CD4-positive, alpha-beta T cell treated with Interleukin-2 at 100 ng/mL for 4 hours (primary cell): ENCODE measurements around the gene PNRC1.
"Not testable (repeated sequence)": the region's sequence is repeated elsewhere in the genome, so short reads cannot be mapped to it uniquely, and the experiment has no call there.

Experiments
- DNase-seq: peaks from one replicate; pipeline ENCODE4 v3.0.0-alpha.2; 2020; ENCODE audit warnings: low spot score

PNRC1 gene

GRCh38 chr6:89059227-89059626, 21.3 kb upstream of the PNRC1 start:
- DNase-seq: no peak

GRCh38 chr6:89063881-89064280, 16.7 kb upstream of the PNRC1 start:
- DNase-seq: no peak

GRCh38 chr6:89064931-89065330, 15.6 kb upstream of the PNRC1 start:
- DNase-seq: not testable (repeated sequence)

GRCh38 chr6:89066121-89066520, 14.4 kb upstream of the PNRC1 start:
- DNase-seq: not testable (repeated sequence)

DNA sequence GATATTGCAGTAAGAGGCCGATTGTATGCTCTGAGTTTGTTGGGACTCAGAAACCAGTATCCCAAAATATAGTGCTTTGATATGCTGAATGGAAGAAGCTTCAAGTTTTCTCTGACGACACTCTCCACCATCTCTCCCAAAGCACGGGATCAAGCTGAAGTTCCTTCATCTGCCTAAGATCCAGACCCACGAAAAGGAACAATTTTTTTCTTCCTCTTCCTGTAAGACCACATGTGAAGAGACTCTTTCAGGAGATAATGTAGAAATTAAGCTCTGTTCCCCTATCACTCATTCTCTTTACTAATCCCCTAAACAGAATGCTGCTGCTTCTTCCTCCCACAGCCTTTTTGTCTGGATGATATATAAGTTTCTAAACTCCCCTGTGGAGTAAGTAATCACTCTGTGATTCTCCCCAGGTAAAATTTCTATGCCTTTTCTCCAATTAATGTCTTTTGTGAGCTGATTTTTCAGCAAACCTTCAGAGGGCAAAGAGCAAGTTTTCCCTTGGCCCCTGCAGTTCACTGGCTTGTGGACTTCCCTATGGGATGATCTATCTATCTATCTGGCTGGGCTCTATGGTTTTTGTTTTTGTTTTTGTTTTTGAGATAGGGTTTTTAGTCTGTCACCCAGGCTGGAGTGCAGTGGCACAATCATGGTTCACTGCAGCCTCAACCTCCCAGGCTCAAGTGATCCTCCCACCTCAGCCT, 13.5 kb upstream of the PNRC1 start:
- no peak for DNase-seq

GRCh38 chr6:89067796-89068195, 12.8 kb upstream of the PNRC1 start:
- DNase-seq: no peak

DNA sequence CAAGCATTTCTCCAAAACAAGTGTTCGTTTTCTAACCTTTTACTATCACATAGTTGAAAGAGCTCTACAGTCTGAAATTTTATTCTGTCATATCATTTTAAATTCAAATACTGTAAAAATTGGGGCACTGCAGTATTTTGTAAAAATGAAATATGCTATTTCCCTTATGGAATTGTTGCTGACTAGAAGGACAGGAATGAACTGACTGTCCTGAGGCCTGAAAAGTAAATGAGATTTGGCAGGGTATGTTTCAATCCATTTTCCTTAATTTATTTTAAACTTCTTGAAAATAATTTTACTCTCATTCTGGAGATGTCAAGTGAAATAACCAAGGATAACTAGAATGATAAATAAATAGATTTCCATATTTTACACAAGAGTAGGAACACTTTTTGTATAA, 11.9 kb upstream of the PNRC1 start:
- no peak for DNase-seq

GRCh38 chr6:89069536-89070163, 10.9 kb upstream of the PNRC1 start:
- DNase-seq: no peak

GRCh38 chr6:89071036-89071435, 9.5 kb upstream of the PNRC1 start:
- DNase-seq: no peak

GRCh38 chr6:89073014-89073620, 7.4 kb upstream of the PNRC1 start:
- DNase-seq: no peak

- DNase-seq: no peak
These were observed 6.7 kb upstream of the PNRC1 start for GRCh38 chr6:89073840-89074239.

- peak; percentile 89 for DNase-seq
These were observed 878 bp upstream of the PNRC1 start for GRCh38 chr6:89079511-89080234.

DNA sequence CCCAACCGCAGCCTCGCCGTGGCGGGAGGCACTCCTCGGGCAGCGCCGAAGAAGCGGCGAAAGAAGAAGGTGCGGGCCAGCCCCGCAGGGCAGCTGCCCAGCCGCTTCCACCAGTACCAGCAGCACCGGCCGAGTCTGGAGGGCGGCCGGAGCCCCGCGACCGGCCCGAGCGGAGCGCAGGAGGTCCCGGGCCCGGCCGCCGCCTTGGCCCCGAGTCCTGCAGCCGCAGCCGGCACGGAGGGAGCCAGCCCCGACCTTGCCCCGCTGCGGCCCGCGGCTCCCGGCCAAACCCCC, 525 bp downstream of the PNRC1 start:
- DNase-seq: no peak

DNA sequence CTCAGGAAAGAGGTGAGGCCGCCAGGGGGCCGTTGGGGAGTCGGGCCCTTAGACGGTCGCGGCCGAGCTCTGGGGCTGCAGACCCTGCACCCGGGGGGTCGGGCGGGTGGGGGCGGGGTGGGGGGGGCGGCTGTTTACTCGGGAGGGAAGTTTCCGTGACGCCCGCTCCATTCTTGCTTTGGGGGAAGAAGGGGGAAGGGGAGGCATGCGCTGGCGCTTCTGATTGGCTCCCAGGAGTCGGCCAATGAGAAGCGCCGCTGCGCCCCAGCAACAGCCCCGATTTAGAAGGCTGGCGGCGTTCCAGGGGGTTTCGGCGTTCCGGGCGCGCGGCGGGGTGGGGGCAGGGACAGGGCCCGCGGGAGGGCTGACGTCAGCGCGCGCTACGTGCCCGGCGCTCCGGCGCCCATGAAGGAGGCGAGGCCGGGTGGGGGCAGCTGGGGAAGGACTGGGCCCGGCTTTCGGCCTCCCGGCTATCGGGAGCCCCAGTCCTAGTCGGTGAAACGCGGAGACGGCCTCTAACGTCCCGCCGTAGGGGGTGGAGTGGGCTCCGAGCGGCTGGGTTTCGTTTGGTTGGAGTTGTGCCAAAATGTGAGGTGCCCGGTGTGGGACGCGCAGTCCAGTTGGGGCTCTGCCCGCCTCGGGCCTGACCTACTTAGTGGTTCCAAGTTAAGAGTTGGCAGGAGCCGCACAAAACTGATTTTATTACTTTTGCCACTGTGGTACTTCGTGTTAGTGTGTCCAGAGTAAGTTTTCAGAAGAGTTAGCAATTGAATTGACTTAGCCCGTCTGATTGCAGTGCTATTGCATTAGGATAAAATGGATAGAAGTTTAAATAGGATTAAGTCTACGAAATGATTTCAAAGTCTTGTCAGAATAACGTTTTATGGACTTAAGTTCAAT, 1.1 kb downstream of the PNRC1 start:
- DNase-seq: peak; percentile 98

GRCh38 chr6:89082486-89082891, 1.9 kb downstream of the PNRC1 start:
- peak; percentile 11 for DNase-seq

GRCh38 chr6:89084542-89084941, 4.0 kb downstream of the PNRC1 start:
- DNase-seq: no peak

DNA sequence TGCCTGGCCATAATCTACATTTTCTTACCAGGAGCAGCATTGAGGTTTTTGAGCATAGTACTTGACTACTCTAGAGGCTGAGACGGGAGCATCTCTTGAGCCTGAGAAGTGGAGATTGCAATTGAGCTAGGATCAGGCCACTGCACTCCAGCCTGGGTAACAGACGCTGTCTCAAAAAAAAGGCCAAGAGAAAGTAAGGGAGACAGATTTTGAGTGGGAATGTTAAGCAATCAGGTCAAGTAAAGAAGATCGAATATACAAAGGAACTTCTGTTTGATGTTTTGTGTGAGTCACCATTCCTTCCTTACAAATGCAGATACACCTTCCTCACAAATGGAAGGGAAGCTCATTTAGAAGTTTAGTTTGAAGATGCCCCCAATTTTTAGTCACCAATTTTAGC, 4.4 kb downstream of the PNRC1 start:
- no peak for DNase-seq

GRCh38 chr6:89085409-89086205, 5.1 kb downstream of the PNRC1 start:
- no peak for DNase-seq

- DNase-seq: no peak
These were observed 7.3 kb downstream of the PNRC1 start for GRCh38 chr6:89087881-89088280.

- no peak for DNase-seq
These were observed 17.9 kb downstream of the PNRC1 start for GRCh38 chr6:89098461-89098860.

- no peak for DNase-seq
These were observed 19.6 kb downstream of the PNRC1 start for GRCh38 chr6:89100114-89100513.
